Liver (tissue), 9 donors: ENCODE data around the gene CHRDL2. TPM values are rescaled to one million over a fixed set of nuclear protein-coding genes. Genes with fewer than 3 reads are reported as not detected.
A peak's percentile ranks its signal among the peaks of the same experiment; 100 is the strongest.

Experiments used
- DNase-seq: peaks from one replicate; pipeline ENCODE4 v3.0.0-alpha.2; 2017; ENCODE audit warnings: low spot score
- H3K27ac ChIP-seq, 2 donors: one replicate each; pipeline ENCODE4 v1.7.0; 2013; ENCODE audit warnings: inconsistent platforms in 2 of 2, low read length in 2 of 2, control low read depth in 1 of 2, low read depth in 1 of 2, mild to moderate bottlenecking in 1 of 2
- H3K27me3 ChIP-seq, 4 donors: one replicate each; pipeline versions ENCODE4 v1.6.1 to v1.7.0; 2013; ENCODE audit warnings: low read length in 3 of 4, inconsistent platforms in 1 of 4, mild to moderate bottlenecking in 1 of 4, moderate library complexity in 1 of 4; ENCODE audit not compliant: control insufficient read depth in 4 of 4, insufficient read depth in 4 of 4
- H3K36me3 ChIP-seq, 4 donors: one replicate each; pipeline versions ENCODE4 v1.6.1 to v1.7.0; 2013; ENCODE audit warnings: low read length in 3 of 4, mild to moderate bottlenecking in 3 of 4, low read depth in 1 of 4, moderate library complexity in 1 of 4; ENCODE audit not compliant: control insufficient read depth in 4 of 4, insufficient read depth in 3 of 4
- H3K4me1 ChIP-seq, 4 donors: one replicate each; pipeline versions ENCODE4 v1.6.1 to v1.7.0; 2013; ENCODE audit warnings: low read length in 3 of 4, mild to moderate bottlenecking in 3 of 4, moderate library complexity in 1 of 4; ENCODE audit not compliant: control insufficient read depth in 4 of 4, insufficient read depth in 4 of 4
- H3K4me3 ChIP-seq, 3 donors: one replicate each; pipeline versions ENCODE4 v1.6.1 to v1.7.0; 2013; ENCODE audit warnings: low read length in 3 of 3, control low read depth in 1 of 3, low read depth in 1 of 3, mild to moderate bottlenecking in 1 of 3
- H3K9ac ChIP-seq, 2 donors: one replicate each; pipeline ENCODE4 v1.7.0; 2013; ENCODE audit warnings: low read length in 2 of 2, mild to moderate bottlenecking in 2 of 2, moderate library complexity in 2 of 2, control low read depth in 1 of 2, low read depth in 1 of 2
- H3K9me3 ChIP-seq, 4 donors: one replicate each; pipeline versions ENCODE4 v1.6.1 to v1.7.0; 2013; ENCODE audit warnings: low read length in 3 of 4; ENCODE audit not compliant: control insufficient read depth in 4 of 4
- EGR1 ChIP-seq, 2 donors: IDR thresholded peaks; 2 replicates each; pipeline ENCODE4 v1.6.1; 2016 to 2018; ENCODE audit warnings: antibody characterized with exemption in 2 of 2, low read depth in 2 of 2
- FOXA1 ChIP-seq: IDR thresholded peaks from 2 replicates; pipeline ENCODE4 v1.6.1; 2016; ENCODE audit warnings: antibody characterized with exemption
- FOXA2 ChIP-seq: IDR thresholded peaks from 2 replicates; pipeline ENCODE4 v1.6.1; 2016; ENCODE audit warnings: antibody characterized with exemption
- GABPA ChIP-seq, 2 donors: IDR thresholded peaks in 1 of 2; conservative IDR thresholded peaks in 1 of 2; 2 replicates each; pipeline ENCODE4 v1.6.1; 2016; ENCODE audit warnings: antibody characterized with exemption in 2 of 2, mild to moderate bottlenecking in 1 of 2, moderate library complexity in 1 of 2
- HNF4A ChIP-seq, 2 donors: conservative IDR thresholded peaks; 2 replicates each; pipeline ENCODE4 v1.6.1; 2016; ENCODE audit warnings: antibody characterized with exemption in 2 of 2, mild to moderate bottlenecking in 2 of 2
- HNF4G ChIP-seq: IDR thresholded peaks from 2 replicates; pipeline ENCODE4 v1.6.1; 2016; ENCODE audit warnings: antibody characterized with exemption
- JUND ChIP-seq, 2 donors: IDR thresholded peaks; 2 replicates each; pipeline ENCODE4 v1.6.1; 2016; ENCODE audit warnings: antibody characterized with exemption in 2 of 2
- NR2F2 ChIP-seq: IDR thresholded peaks from 2 replicates; pipeline ENCODE4 v1.6.1; 2016; ENCODE audit warnings: antibody characterized with exemption
- RAD21 ChIP-seq, 2 donors: IDR thresholded peaks; 2 replicates each; pipeline ENCODE4 v1.6.1; 2016; ENCODE audit warnings: antibody characterized with exemption in 2 of 2, mild to moderate bottlenecking in 2 of 2
- RXRA ChIP-seq, 2 donors: IDR thresholded peaks; 2 replicates each; pipeline ENCODE4 v1.6.1; 2017 to 2018; ENCODE audit warnings: antibody characterized with exemption in 2 of 2, mild to moderate bottlenecking in 1 of 2
- YY1 ChIP-seq: IDR thresholded peaks from 2 replicates; pipeline ENCODE4 v1.6.1; 2016; ENCODE audit warnings: antibody characterized with exemption, mild to moderate bottlenecking
- WGBS: extraction: QIAGEN DNeasy Blood & Tissue Kit; methylation state at CpG from one replicate; pipeline ENCODE4 v1.1.7; 2013; 5-methylcytosine and 5-hydroxymethylcytosine counted together
- polyA plus RNA-seq, 2 donors: library from polyadenylated mRNA; stranded (reverse) in 1 of 2; unstranded in 1 of 2; fragments of 200-250 nt in 1 of 2; fragments of >200 nt in 1 of 2; fragmentation: Nextera tagmentation in 1 of 2; extraction: Ambion mirVana in 1 of 2; gene quantifications; one replicate each; pipeline versions ENCODE4 v1.2.1 to v1.2.3, GENCODE V29; 2013 to 2015
- total RNA-seq, 2 donors: library from RNA; depleted of rRNA; stranded (reverse); fragments of >200 nt; gene quantifications; one replicate each; pipeline ENCODE4 v1.2.3, GENCODE V29; 2014
- TF ChIP-seq, protein P1 (sequence below): IDR thresholded peaks from 2 replicates; pipeline ENCODE4 v1.6.1; 2016; ENCODE audit warnings: antibody characterized with exemption
- TF ChIP-seq, protein P2 (sequence below): IDR thresholded peaks from 2 replicates; pipeline ENCODE4 v1.6.1; 2016; ENCODE audit warnings: antibody characterized with exemption
- TF ChIP-seq, protein P3 (sequence below): IDR thresholded peaks from 2 replicates; pipeline ENCODE4 v1.6.1; 2016; ENCODE audit warnings: antibody characterized with exemption
- TF ChIP-seq, protein P4 (sequence below): fragments of 150-350 bp; IDR thresholded peaks from 2 replicates; pipeline ENCODE4 v1.5.1; 2017; ENCODE audit warnings: improper control_type of control experiment, low read depth, low read length; ENCODE audit not compliant: missing input control
- donor health status: healthy.
- donor health status: healthy.
- donor health status: healthy.
- donor health status: healthy.
- donor health status: healthy.

The CHRDL2 gene
- total and polyA plus RNA-seq, 4 donors = 1.8 to 19.0 (median 15.8) TPM; not detected in 1

DNA sequence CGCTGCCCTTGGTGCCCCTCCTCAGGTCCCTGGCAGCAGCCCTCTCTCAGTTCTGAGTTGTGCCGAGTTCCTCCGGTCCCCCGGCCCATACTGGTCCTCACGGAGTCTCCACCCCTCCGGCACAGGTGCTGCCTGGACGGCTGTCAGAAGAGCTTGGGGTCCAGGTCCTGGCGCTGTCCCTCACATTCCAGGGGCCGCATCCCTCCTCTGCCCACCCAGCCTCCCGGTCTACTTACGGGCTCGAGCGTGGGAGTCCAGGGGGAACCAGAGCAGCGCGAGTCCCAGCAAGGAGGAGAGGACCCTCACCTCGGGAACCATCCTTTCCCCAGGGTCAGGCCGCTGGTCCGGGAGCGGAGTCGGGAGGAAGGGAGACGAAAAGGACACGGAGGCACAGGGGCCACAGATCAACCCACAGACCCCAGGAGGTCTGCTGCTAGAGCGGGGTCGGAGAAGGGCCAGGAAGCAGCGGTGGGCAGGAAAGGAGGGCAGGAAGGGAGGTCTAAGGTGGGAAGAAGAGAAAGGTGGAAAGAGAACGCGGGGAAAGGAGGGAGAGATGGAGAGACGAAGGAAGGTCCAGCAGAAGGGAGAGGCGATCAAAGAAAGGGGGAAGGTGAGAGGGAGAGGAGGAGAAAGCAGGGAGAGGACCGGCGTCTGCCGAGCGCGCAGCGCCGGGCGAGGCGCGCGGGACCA is 510 bp downstream of the CHRDL2 start (continued):
- TF ChIP-seq FOXA1 = no peak
- TF ChIP-seq, protein P1, sequence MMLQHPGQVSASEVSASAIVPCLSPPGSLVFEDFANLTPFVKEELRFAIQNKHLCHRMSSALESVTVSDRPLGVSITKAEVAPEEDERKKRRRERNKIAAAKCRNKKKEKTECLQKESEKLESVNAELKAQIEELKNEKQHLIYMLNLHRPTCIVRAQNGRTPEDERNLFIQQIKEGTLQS = no peak
- TF ChIP-seq FOXA2 = no peak
- TF ChIP-seq, protein P2, sequence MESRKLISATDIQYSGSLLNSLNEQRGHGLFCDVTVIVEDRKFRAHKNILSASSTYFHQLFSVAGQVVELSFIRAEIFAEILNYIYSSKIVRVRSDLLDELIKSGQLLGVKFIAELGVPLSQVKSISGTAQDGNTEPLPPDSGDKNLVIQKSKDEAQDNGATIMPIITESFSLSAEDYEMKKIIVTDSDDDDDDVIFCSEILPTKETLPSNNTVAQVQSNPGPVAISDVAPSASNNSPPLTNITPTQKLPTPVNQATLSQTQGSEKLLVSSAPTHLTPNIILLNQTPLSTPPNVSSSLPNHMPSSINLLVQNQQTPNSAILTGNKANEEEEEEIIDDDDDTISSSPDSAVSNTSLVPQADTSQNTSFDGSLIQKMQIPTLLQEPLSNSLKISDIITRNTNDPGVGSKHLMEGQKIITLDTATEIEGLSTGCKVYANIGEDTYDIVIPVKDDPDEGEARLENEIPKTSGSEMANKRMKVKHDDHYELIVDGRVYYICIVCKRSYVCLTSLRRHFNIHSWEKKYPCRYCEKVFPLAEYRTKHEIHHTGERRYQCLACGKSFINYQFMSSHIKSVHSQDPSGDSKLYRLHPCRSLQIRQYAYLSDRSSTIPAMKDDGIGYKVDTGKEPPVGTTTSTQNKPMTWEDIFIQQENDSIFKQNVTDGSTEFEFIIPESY = no peak
- TF ChIP-seq, protein P3, sequence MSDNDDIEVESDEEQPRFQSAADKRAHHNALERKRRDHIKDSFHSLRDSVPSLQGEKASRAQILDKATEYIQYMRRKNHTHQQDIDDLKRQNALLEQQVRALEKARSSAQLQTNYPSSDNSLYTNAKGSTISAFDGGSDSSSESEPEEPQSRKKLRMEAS = no peak

DNA sequence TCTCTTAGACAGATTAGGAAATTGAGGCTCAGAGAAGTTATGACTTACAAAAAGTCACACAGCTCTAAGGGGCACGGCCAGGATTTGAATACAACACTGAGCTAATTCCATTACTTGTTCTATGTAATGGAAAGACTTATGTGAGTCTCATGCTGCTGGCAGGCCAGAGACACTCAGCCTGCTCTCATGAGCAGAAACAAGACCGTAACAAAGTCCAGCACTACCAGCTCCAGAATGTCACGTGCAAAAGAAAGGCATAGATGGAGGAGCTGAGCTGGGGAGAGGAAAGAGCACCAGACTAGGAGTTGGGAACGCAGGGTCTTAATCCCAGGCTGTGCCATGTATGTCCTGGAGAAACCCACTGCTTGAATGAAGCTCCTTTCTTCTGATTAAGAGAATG is 1.8 kb downstream of the CHRDL2 start:
- DNase-seq = no peak
- Histone ChIP-seq H3K9me3 (no peaks in the 10 kb centered on the region), H3K4me3 (no peak overlapping the region), H3K27me3 (peaks cover 0 to 6% (median 1%) of the 10 kb centered on the region in 4 donors), H3K4me1 (peaks cover 3 to 15% (median 4%) of the 10 kb centered on the region in 4 donors), H3K9ac (no peak overlapping the region), H3K27ac (no peak overlapping the region), H3K36me3 (no peaks in the 10 kb centered on the region)
- 85% methylated on average over 4 of the region's 4 CpGs for WGBS
- TF ChIP-seq YY1 (no peak), EGR1 (IDR thresholded peaks at IDR 0.05; ENCODE audit: low read depth in 2 of 2) (no peak), FOXA1 (no peak)

DNA sequence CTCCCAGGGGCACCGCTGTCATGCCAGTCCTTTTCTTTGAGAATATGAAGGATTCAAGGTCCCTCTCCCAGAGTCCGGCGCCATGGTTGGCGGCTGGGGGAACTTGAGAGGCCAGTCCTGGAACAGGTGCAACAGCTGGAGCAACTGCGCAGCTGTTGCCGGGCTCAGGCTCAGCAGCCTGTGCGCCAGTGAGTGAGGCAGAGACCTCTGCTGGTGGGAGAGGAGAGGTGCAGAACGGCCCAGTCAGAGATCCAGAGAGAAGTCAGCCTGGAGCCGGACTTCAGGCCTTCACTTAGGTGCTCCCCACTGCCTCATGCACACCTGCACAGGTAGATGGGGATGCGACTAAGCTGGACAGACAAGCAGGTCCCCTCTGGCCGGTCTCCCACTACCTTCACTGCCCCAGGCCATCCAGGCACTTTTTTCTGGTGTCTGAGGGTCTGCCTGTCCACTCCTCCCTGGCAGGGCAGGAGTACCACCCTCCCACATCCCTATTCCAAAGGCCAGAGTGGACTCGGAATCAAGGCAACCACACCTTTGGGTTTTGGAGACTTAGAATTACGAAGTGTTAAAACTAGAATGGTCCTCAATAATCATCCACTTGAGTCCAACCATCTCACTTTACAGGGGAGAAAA is 4.6 kb downstream of the CHRDL2 start:
- H3K4me1 ChIP-seq = peaks cover 3 to 9% (median 3%) of the 10 kb centered on the region in 4 donors
- peak; percentile 64 for DNase-seq
- no peak overlapping the region for H3K9ac ChIP-seq
- H3K36me3 ChIP-seq = no peaks in the 10 kb centered on the region
- peaks cover 0 to 6% (median under 1%) of the 10 kb centered on the region in 4 donors for H3K27me3 ChIP-seq
- no peaks in the 10 kb centered on the region for H3K9me3 ChIP-seq
- no peak overlapping the region for H3K4me3 ChIP-seq
- WGBS = 8% methylated on average over 13 of the region's 13 CpGs
- TF ChIP-seq HNF4G (no peak), RAD21 (IDR thresholded peaks at IDR 0.05) (peak; percentile 93 to 97), JUND (IDR thresholded peaks at IDR 0.05) (no peak), YY1 (no peak), RXRA (IDR thresholded peaks at IDR 0.05) (no peak), GABPA (IDR thresholded peaks at IDR 0.05 in 1 of 2, conservative IDR thresholded peaks at IDR 0.05 in 1 of 2) (no peak), EGR1 (IDR thresholded peaks at IDR 0.05; ENCODE audit: low read depth in 2 of 2) (no peak), NR2F2 (no peak), HNF4A (conservative IDR thresholded peaks at IDR 0.05) (no peak)
- TF ChIP-seq, protein P1 = no peak
- TF ChIP-seq, protein P4, sequence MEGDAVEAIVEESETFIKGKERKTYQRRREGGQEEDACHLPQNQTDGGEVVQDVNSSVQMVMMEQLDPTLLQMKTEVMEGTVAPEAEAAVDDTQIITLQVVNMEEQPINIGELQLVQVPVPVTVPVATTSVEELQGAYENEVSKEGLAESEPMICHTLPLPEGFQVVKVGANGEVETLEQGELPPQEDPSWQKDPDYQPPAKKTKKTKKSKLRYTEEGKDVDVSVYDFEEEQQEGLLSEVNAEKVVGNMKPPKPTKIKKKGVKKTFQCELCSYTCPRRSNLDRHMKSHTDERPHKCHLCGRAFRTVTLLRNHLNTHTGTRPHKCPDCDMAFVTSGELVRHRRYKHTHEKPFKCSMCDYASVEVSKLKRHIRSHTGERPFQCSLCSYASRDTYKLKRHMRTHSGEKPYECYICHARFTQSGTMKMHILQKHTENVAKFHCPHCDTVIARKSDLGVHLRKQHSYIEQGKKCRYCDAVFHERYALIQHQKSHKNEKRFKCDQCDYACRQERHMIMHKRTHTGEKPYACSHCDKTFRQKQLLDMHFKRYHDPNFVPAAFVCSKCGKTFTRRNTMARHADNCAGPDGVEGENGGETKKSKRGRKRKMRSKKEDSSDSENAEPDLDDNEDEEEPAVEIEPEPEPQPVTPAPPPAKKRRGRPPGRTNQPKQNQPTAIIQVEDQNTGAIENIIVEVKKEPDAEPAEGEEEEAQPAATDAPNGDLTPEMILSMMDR = peak; percentile 91
- TF ChIP-seq, protein P3 = no peak
- TF ChIP-seq, protein P2 = no peak
- no peak overlapping the region for H3K27ac ChIP-seq
